HepG2 (cell line): ENCODE data around the gene CDK9. TPM values are rescaled to one million over a fixed set of nuclear protein-coding genes. Genes with fewer than 3 reads are reported as not detected.

Source experiments
- ATF1 ChIP-seq: IDR thresholded peaks from 2 replicates; pipeline ENCODE4 v1.6.1; 2016; ENCODE audit warnings: mild to moderate bottlenecking, control low read depth
- CHD2 ChIP-seq: IDR thresholded peaks from 2 replicates; pipeline ENCODE4 v1.6.1; 2011; ENCODE audit warnings: low read depth, low read length, improper control_type of control experiment
- CREB3 ChIP-seq: sonication (generic); formaldehyde crosslinking; IDR thresholded peaks from 2 replicates; pipeline ENCODE4 v1.5.0; 2020; ENCODE audit warnings: missing genetic modification reagents
- ERF ChIP-seq: IDR thresholded peaks from 2 replicates; pipeline ENCODE4 v1.6.1; 2018; ENCODE audit warnings: missing biosample characterization, missing genetic modification reagents
- ETV5 ChIP-seq: IDR thresholded peaks from 2 replicates; pipeline ENCODE4 v1.6.1; 2018; ENCODE audit warnings: missing biosample characterization, missing genetic modification reagents, inconsistent platforms, borderline replicate concordance
- FOXC1 ChIP-seq: sonication (generic); formaldehyde crosslinking; IDR thresholded peaks from 2 replicates; pipeline ENCODE4 v1.8.0; 2022; ENCODE audit warnings: mild to moderate bottlenecking, missing genetic modification reagents, borderline replicate concordance
- MED8 ChIP-seq: sonication (generic); formaldehyde crosslinking; IDR thresholded peaks from 2 replicates; pipeline ENCODE4 v1.8.1; 2023; ENCODE audit warnings: mild to moderate bottlenecking, missing genetic modification reagents; ENCODE audit not compliant: insufficient replicate concordance
- NFE2 ChIP-seq: sonication (generic); formaldehyde crosslinking; IDR thresholded peaks from 2 replicates; pipeline ENCODE4 v1.4.0; 2020; ENCODE audit warnings: missing genetic modification reagents
- NFKBIZ ChIP-seq: IDR thresholded peaks from 2 replicates; pipeline ENCODE4 v1.6.1; 2018; ENCODE audit warnings: missing genetic modification reagents, missing compliant biosample characterization
- PHF8 ChIP-seq: sonication (generic); formaldehyde crosslinking; IDR thresholded peaks from 2 replicates; pipeline ENCODE4 v1.5.0; 2020; ENCODE audit warnings: missing genetic modification reagents
- PRDM15 ChIP-seq: sonication (generic); formaldehyde crosslinking; IDR thresholded peaks from 2 replicates; pipeline ENCODE4 v1.4.0; 2020; ENCODE audit warnings: missing genetic modification reagents
- RBFOX2 ChIP-seq: fragments of 200-400 bp; formaldehyde crosslinking; IDR thresholded peaks from 2 replicates; pipeline ENCODE4 v1.6.1; 2017; ENCODE audit warnings: low read depth, mild to moderate bottlenecking, low read length
- RXRA ChIP-seq: sonication (generic); formaldehyde crosslinking; IDR thresholded peaks from 2 replicates; pipeline ENCODE4 v1.5.1; 2020; ENCODE audit warnings: missing genetic modification reagents
- SP140L ChIP-seq: sonication (generic); formaldehyde crosslinking; IDR thresholded peaks from 2 replicates; pipeline ENCODE4 v1.4.0; 2020; ENCODE audit warnings: missing genetic modification reagents, borderline replicate concordance
- TGIF2 ChIP-seq: IDR thresholded peaks from 2 replicates; pipeline ENCODE4 v1.6.1; 2016; ENCODE audit warnings: control low read depth, missing compliant biosample characterization
- YEATS2 ChIP-seq: sonication (generic); formaldehyde crosslinking; IDR thresholded peaks from 2 replicates; pipeline ENCODE4 v1.4.0; 2020; ENCODE audit warnings: missing genetic modification reagents, borderline replicate concordance
- ZMAT3 ChIP-seq: sonication (generic); formaldehyde crosslinking; conservative IDR thresholded peaks from 2 replicates; pipeline ENCODE4 v1.7.0; 2021; ENCODE audit warnings: missing genetic modification reagents
- ZMYM2 ChIP-seq: sonication (generic); formaldehyde crosslinking; IDR thresholded peaks from 2 replicates; pipeline ENCODE4 v1.8.0; 2022; ENCODE audit warnings: mild to moderate bottlenecking, missing genetic modification reagents
- ZNF143 ChIP-seq: sonication (generic); formaldehyde crosslinking; IDR thresholded peaks from 2 replicates; pipeline ENCODE4 v1.4.0; 2020; ENCODE audit warnings: missing genetic modification reagents
- ZNF207 ChIP-seq: fragments of 450-650 bp; IDR thresholded peaks from 2 replicates; pipeline ENCODE4 v1.6.1; 2016; ENCODE audit warnings: antibody characterized with exemption, borderline replicate concordance
- ZNF562 ChIP-seq: sonication (generic); formaldehyde crosslinking; IDR thresholded peaks from 2 replicates; pipeline ENCODE4 v1.8.0; 2022; ENCODE audit warnings: missing genetic modification reagents, borderline replicate concordance
- ZNF674 ChIP-seq: sonication (generic); formaldehyde crosslinking; IDR thresholded peaks from 2 replicates; pipeline ENCODE4 v1.5.0; 2020; ENCODE audit warnings: low read depth, mild to moderate bottlenecking, missing genetic modification reagents
- ZNF737 ChIP-seq: sonication (generic); formaldehyde crosslinking; IDR thresholded peaks from 2 replicates; pipeline ENCODE4 v1.5.0; 2020; ENCODE audit warnings: missing genetic modification reagents, mild to moderate bottlenecking, borderline replicate concordance
- ZNF782 ChIP-seq: sonication (generic); formaldehyde crosslinking; IDR thresholded peaks from 2 replicates; pipeline ENCODE4 v1.4.0; 2020; ENCODE audit warnings: missing genetic modification reagents, mild to moderate bottlenecking, borderline replicate concordance
- ZSCAN5A ChIP-seq: sonication (generic); formaldehyde crosslinking; IDR thresholded peaks from 2 replicates; pipeline ENCODE4 v1.8.0; 2022; ENCODE audit warnings: mild to moderate bottlenecking, missing genetic modification reagents, borderline replicate concordance
- polyA plus RNA-seq, 8 experiments: library from polyadenylated mRNA; depleted of rRNA in 3 of 8; stranded (reverse) in 7 of 8; unstranded in 1 of 8; fragments of >200 nt; fragmentation: Illumina TruSeq in 4 of 8; extraction: Trizol in 4 of 8; gene quantifications; 2 replicates each; pipeline versions ENCODE4 v1.2.1 to v1.2.3, GENCODE V29; 2011 to 2016; ENCODE audit warnings: low read depth in 4 of 8, missing spikeins in 1 of 8, mixed read lengths in 1 of 8; ENCODE audit not compliant: insufficient read depth in 1 of 8
- total RNA-seq, 5 experiments: library from RNA; depleted of rRNA; stranded (reverse); fragments of >200 nt; fragmentation: Illumina TruSeq; extraction: Trizol; gene quantifications; 2 replicates each; pipeline ENCODE4 v1.2.3, GENCODE V29; 2016; ENCODE audit warnings: low read depth in 1 of 5

CDK9 gene
- total and polyA plus RNA-seq, 2 of the 13 experiments (the other 11 are each of a cell fraction or from before 2014, with no cell fraction given) = 16.8 to 21.5 TPM

GRCh38 chr9:127785933-127786772 lies at the start of gene CDK9 (continued):
- TF ChIP-seq YEATS2 (0 out of 2 replicates have a peak, but pooled peaks have one; percentile 22), PHF8 (CRISPR knock-in tag) (peak; percentile 79), ATF1 (CRISPR knock-in tag) (no peak), ZSCAN5A (CRISPR knock-in tag) (peak; percentile 65; the same call in 1 of the 2 replicates), CHD2 (peak; percentile 60; the same call in 1 of the 2 replicates), ERF (CRISPR knock-in tag) (peak; percentile 21; the same call in 1 of the 2 replicates), ZNF562 (CRISPR knock-in tag) (no peak), CREB3 (CRISPR knock-in tag) (peak; percentile 70; the same call in 1 of the 2 replicates), NFKBIZ (CRISPR knock-in tag) (no peak), ZMYM2 (0 out of 2 replicates have a peak, but pooled peaks have one; percentile 28), ZNF782 (CRISPR knock-in tag) (no peak), SP140L (CRISPR knock-in tag) (no peak), RBFOX2 (peak; percentile 93), ZNF737 (CRISPR knock-in tag) (no peak), RXRA (CRISPR knock-in tag) (peak; percentile 36), NFE2 (CRISPR knock-in tag) (no peak), ZMAT3 (CRISPR knock-in tag) (peak; percentile 27; the same call in 1 of the 2 replicates), ZNF207 (no peak), MED8 (CRISPR knock-in tag) (no peak), TGIF2 (CRISPR knock-in tag) (no peak), FOXC1 (CRISPR knock-in tag) (no peak), ZNF143 (peak; percentile 87), ZNF674 (CRISPR knock-in tag) (0 out of 2 replicates have a peak, but pooled peaks have one; percentile 30), ETV5 (CRISPR knock-in tag) (peak; percentile 58; the same call in 1 of the 2 replicates), PRDM15 (CRISPR knock-in tag) (peak; percentile 43; the same call in 1 of the 2 replicates)
